ENCODE data around the gene CNTNAP5.

The CNTNAP5 gene

DNA sequence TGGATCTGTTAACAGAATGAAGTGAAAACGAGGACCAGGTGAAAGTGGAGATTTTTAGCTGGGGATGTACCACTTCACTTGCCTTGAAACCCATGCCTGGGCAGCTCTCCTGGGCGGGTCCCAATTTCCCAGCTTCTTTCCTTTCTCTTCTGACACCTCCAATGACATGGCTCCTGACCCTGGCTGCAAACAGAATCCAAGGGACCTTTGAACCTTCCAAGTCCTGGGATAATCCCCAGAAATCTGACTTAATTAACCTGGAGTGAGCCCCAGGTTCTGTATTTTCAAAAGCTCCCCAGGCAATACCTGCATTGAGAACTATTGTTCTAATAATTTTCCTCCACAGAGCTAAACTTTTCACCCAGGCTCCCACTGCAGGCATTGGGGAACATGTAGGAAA lies 495.9 kb downstream of the CNTNAP5 start:
- ATAC-seq = no peak
- TF ChIP-seq ISL1 (CRISPR knock-in tag; IDR thresholded peaks at IDR 0.05) = no peak
- no peak for TF ChIP-seq RARB (CRISPR knock-in tag; IDR thresholded peaks at IDR 0.05)
- TF ChIP-seq, protein P1, sequence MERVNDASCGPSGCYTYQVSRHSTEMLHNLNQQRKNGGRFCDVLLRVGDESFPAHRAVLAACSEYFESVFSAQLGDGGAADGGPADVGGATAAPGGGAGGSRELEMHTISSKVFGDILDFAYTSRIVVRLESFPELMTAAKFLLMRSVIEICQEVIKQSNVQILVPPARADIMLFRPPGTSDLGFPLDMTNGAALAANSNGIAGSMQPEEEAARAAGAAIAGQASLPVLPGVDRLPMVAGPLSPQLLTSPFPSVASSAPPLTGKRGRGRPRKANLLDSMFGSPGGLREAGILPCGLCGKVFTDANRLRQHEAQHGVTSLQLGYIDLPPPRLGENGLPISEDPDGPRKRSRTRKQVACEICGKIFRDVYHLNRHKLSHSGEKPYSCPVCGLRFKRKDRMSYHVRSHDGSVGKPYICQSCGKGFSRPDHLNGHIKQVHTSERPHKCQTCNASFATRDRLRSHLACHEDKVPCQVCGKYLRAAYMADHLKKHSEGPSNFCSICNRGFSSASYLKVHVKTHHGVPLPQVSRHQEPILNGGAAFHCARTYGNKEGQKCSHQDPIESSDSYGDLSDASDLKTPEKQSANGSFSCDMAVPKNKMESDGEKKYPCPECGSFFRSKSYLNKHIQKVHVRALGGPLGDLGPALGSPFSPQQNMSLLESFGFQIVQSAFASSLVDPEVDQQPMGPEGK (CRISPR knock-in tag; IDR thresholded peaks at IDR 0.05; ENCODE audit: borderline replicate concordance) = no peak
- no peak for TF ChIP-seq SNAI2 (CRISPR knock-in tag; IDR thresholded peaks at IDR 0.05)
- no peak for TF ChIP-seq ARNTL (CRISPR knock-in tag; IDR thresholded peaks at IDR 0.05; ENCODE audit: borderline replicate concordance, low read depth)
- TF ChIP-seq ESRRG (CRISPR knock-in tag; IDR thresholded peaks at IDR 0.05) = no peak
- no peak for TF ChIP-seq OSR1 (CRISPR knock-in tag; IDR thresholded peaks at IDR 0.05)
- TF ChIP-seq, protein P2, sequence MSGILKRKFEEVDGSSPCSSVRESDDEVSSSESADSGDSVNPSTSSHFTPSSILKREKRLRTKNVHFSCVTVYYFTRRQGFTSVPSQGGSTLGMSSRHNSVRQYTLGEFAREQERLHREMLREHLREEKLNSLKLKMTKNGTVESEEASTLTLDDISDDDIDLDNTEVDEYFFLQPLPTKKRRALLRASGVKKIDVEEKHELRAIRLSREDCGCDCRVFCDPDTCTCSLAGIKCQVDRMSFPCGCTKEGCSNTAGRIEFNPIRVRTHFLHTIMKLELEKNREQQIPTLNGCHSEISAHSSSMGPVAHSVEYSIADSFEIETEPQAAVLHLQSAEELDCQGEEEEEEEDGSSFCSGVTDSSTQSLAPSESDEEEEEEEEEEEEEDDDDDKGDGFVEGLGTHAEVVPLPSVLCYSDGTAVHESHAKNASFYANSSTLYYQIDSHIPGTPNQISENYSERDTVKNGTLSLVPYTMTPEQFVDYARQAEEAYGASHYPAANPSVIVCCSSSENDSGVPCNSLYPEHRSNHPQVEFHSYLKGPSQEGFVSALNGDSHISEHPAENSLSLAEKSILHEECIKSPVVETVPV (CRISPR knock-in tag; IDR thresholded peaks at IDR 0.05) = no peak
- no peak for TF ChIP-seq GLIS3 (CRISPR knock-in tag; IDR thresholded peaks at IDR 0.05)
- TF ChIP-seq ZC3H10 (CRISPR knock-in tag; IDR thresholded peaks at IDR 0.05) = no peak
- no peak for TF ChIP-seq PPARA (CRISPR knock-in tag; IDR thresholded peaks at IDR 0.05; ENCODE audit: borderline replicate concordance)
- TF ChIP-seq ZNF70 (CRISPR knock-in tag; IDR thresholded peaks at IDR 0.05) = no peak
- TF ChIP-seq, protein P3, sequence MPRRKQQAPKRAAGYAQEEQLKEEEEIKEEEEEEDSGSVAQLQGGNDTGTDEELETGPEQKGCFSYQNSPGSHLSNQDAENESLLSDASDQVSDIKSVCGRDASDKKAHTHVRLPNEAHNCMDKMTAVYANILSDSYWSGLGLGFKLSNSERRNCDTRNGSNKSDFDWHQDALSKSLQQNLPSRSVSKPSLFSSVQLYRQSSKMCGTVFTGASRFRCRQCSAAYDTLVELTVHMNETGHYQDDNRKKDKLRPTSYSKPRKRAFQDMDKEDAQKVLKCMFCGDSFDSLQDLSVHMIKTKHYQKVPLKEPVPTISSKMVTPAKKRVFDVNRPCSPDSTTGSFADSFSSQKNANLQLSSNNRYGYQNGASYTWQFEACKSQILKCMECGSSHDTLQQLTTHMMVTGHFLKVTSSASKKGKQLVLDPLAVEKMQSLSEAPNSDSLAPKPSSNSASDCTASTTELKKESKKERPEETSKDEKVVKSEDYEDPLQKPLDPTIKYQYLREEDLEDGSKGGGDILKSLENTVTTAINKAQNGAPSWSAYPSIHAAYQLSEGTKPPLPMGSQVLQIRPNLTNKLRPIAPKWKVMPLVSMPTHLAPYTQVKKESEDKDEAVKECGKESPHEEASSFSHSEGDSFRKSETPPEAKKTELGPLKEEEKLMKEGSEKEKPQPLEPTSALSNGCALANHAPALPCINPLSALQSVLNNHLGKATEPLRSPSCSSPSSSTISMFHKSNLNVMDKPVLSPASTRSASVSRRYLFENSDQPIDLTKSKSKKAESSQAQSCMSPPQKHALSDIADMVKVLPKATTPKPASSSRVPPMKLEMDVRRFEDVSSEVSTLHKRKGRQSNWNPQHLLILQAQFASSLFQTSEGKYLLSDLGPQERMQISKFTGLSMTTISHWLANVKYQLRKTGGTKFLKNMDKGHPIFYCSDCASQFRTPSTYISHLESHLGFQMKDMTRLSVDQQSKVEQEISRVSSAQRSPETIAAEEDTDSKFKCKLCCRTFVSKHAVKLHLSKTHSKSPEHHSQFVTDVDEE (CRISPR knock-in tag; IDR thresholded peaks at IDR 0.05) = no peak
- TF ChIP-seq ZFP30 (CRISPR knock-in tag; IDR thresholded peaks at IDR 0.05) = no peak
- TF ChIP-seq, protein P4, sequence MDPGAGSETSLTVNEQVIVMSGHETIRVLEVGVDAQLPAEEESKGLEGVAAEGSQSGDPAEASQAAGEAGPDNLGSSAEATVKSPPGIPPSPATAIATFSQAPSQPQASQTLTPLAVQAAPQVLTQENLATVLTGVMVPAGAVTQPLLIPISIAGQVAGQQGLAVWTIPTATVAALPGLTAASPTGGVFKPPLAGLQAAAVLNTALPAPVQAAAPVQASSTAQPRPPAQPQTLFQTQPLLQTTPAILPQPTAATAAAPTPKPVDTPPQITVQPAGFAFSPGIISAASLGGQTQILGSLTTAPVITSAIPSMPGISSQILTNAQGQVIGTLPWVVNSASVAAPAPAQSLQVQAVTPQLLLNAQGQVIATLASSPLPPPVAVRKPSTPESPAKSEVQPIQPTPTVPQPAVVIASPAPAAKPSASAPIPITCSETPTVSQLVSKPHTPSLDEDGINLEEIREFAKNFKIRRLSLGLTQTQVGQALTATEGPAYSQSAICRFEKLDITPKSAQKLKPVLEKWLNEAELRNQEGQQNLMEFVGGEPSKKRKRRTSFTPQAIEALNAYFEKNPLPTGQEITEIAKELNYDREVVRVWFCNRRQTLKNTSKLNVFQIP (CRISPR knock-in tag; IDR thresholded peaks at IDR 0.05; ENCODE audit: borderline replicate concordance, low read depth) = no peak
- no peak for TF ChIP-seq BACH2 (CRISPR knock-in tag; IDR thresholded peaks at IDR 0.05; ENCODE audit: borderline replicate concordance)
- TF ChIP-seq, protein P5, sequence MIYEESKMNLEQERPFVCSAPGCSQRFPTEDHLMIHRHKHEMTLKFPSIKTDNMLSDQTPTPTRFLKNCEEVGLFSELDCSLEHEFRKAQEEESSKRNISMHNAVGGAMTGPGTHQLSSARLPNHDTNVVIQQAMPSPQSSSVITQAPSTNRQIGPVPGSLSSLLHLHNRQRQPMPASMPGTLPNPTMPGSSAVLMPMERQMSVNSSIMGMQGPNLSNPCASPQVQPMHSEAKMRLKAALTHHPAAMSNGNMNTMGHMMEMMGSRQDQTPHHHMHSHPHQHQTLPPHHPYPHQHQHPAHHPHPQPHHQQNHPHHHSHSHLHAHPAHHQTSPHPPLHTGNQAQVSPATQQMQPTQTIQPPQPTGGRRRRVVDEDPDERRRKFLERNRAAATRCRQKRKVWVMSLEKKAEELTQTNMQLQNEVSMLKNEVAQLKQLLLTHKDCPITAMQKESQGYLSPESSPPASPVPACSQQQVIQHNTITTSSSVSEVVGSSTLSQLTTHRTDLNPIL (CRISPR knock-in tag; IDR thresholded peaks at IDR 0.05; ENCODE audit: low read depth) = no peak

DNA sequence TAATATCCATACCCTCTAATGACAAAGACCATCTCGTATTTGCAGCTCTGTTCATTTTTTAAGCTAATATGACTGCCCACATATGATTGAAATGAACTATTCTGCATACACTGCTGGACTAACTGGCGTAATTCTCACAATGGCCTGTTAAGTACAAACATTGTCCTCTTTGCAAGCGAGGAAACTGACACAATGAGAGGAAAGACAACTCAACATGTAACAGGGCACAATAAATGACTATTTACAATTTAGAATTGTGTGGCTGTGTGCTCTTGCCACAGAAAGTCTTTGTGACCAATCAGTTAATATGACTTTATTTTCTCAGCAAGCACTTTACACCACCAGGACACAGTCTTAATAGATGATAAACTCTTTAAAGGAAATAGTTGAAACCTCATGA lies 498.0 kb downstream of the CNTNAP5 start:
- ATAC-seq = no peak
- TF ChIP-seq, protein P2 (CRISPR knock-in tag; IDR thresholded peaks at IDR 0.05) = no peak
- no peak for TF ChIP-seq ISL1 (CRISPR knock-in tag; IDR thresholded peaks at IDR 0.05)
- TF ChIP-seq ZNF8 (CRISPR knock-in tag; IDR thresholded peaks at IDR 0.05) = no peak
- no peak for TF ChIP-seq ZNF565 (CRISPR knock-in tag; conservative IDR thresholded peaks at IDR 0.05; ENCODE audit: low read depth)

All from SK-N-SH treated with all-trans-retinoic acid at 6 μM for 48 hours (cell line).